Measurements from ENCODE around the gene NELFCD.

The NELFCD gene

DNA sequence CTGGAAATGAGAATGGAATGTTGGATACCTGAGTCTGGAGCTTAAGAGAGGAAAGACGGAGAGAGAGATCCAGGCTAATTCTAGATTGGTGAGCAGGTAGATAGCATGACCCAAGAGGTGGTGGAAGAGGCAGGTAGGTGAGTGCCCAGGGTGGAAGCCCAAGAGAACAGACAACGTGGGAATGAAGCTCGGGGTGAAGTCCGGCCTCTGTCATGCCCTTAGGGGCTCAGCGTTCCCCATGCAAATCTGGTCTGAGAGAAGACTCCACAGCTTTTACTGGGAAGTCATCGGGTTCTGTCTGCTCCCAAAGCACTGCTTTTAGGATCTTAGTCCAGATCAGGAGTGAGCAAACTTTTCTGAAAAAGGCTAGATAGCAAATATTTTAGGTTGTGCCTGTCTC lies 3.6 kb downstream of the NELFCD start:
- Histone ChIP-seq H3K9ac (no peak overlapping the region), H3K4me2 (ENCODE audit: low read length) (no peak overlapping the region), H3K27me3 (ENCODE audit: control insufficient read depth, insufficient read depth, low read length) (no peaks in the 10 kb centered on the region), H3K4me3 (ENCODE audit: low read depth, low read length) (no peak overlapping the region), H3K79me2 (peaks cover 7% of the 10 kb centered on the region), H3K27ac (no peak overlapping the region), H3K9me3 (ENCODE audit: control insufficient read depth, low read length) (no peaks in the 10 kb centered on the region), H3K36me3 (ENCODE audit: control insufficient read depth, insufficient read depth, low read length) (no peaks in the 10 kb centered on the region), H3K4me1 (peaks cover 5% of the 10 kb centered on the region), H2AFZ (no peak overlapping the region)
- TF ChIP-seq, protein P1, sequence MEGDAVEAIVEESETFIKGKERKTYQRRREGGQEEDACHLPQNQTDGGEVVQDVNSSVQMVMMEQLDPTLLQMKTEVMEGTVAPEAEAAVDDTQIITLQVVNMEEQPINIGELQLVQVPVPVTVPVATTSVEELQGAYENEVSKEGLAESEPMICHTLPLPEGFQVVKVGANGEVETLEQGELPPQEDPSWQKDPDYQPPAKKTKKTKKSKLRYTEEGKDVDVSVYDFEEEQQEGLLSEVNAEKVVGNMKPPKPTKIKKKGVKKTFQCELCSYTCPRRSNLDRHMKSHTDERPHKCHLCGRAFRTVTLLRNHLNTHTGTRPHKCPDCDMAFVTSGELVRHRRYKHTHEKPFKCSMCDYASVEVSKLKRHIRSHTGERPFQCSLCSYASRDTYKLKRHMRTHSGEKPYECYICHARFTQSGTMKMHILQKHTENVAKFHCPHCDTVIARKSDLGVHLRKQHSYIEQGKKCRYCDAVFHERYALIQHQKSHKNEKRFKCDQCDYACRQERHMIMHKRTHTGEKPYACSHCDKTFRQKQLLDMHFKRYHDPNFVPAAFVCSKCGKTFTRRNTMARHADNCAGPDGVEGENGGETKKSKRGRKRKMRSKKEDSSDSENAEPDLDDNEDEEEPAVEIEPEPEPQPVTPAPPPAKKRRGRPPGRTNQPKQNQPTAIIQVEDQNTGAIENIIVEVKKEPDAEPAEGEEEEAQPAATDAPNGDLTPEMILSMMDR (IDR thresholded peaks at IDR 0.05) = no peak

DNA sequence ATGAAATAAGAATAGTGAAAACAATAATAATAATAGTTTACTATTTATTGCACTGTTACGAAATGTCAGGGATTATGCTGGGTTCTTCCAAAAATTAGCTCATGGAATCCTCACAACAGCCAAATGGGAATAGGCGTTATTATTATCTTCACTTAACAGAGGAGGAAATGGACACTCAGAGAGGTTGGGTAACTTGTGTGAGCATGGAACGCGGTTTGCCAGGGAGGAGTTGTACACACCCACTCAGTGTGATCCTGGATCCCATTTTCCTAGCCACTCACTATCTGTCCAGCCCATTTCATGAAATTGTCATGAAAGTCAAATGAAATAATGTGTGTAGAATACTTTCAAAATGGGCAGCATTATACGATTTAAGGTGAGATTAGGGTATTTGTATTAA lies 4.6 kb downstream of the NELFCD start:
- no peak overlapping the region for H3K4me3 ChIP-seq (ENCODE audit: low read depth, low read length)
- H3K27ac ChIP-seq = no peak overlapping the region
- TF ChIP-seq, protein P1 (IDR thresholded peaks at IDR 0.05) = no peak
- no peak overlapping the region for H3K9ac ChIP-seq
- no peak overlapping the region for H2AFZ ChIP-seq
- peaks cover 7% of the 10 kb centered on the region for H3K79me2 ChIP-seq
- no peak overlapping the region for H3K4me2 ChIP-seq (ENCODE audit: low read length)
- H3K36me3 ChIP-seq (ENCODE audit: control insufficient read depth, insufficient read depth, low read length) = no peaks in the 10 kb centered on the region
- peaks cover 5% of the 10 kb centered on the region for H3K4me1 ChIP-seq
- H3K9me3 ChIP-seq (ENCODE audit: control insufficient read depth, low read length) = no peaks in the 10 kb centered on the region
- H3K27me3 ChIP-seq (ENCODE audit: control insufficient read depth, insufficient read depth, low read length) = no peaks in the 10 kb centered on the region

DNA sequence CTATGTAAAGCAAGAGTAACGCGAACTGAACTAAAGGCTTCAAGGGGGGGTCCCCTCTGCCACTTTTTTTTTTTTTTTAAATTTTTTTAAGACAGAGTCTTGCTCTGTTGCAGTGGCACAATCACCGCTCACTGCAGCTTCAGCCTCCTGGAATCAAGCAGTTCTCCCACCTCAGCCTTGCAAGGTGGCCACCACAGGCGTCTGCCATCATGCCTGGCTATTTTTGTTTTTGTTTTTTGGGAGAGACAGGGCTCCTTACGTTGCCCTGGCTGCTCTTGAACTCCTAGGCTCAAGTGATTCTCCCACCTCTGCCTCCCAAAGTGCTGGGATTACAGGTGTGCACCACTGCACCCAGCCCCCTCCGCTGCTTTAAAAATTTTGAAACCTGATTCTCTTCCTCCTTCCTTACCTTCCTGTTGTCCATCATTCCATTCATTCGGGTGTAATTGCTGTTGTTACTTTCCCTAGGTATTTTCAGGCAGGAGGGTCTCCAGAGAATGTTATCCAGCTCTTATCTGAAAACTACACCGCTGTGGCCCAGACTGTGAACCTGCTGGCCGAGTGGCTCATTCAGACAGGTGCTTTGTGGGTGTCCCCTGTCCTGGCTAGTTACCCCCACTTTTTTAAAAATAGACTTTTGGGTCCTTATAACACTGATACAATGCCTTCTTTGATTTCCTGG lies 5.4 kb downstream of the NELFCD start:
- no peak overlapping the region for H3K4me2 ChIP-seq (ENCODE audit: low read length)
- no peaks in the 10 kb centered on the region for H3K27me3 ChIP-seq (ENCODE audit: control insufficient read depth, insufficient read depth, low read length)
- no peak overlapping the region for H3K4me3 ChIP-seq (ENCODE audit: low read depth, low read length)
- H3K4me1 ChIP-seq = peaks cover 5% of the 10 kb centered on the region
- H3K27ac ChIP-seq = no peak overlapping the region
- peaks cover 7% of the 10 kb centered on the region for H3K79me2 ChIP-seq
- H2AFZ ChIP-seq = no peak overlapping the region
- H3K9me3 ChIP-seq (ENCODE audit: control insufficient read depth, low read length) = no peaks in the 10 kb centered on the region
- no peaks in the 10 kb centered on the region for H3K36me3 ChIP-seq (ENCODE audit: control insufficient read depth, insufficient read depth, low read length)
- TF ChIP-seq, protein P1 (IDR thresholded peaks at IDR 0.05) = no peak
- H3K9ac ChIP-seq = no peak overlapping the region

DNA sequence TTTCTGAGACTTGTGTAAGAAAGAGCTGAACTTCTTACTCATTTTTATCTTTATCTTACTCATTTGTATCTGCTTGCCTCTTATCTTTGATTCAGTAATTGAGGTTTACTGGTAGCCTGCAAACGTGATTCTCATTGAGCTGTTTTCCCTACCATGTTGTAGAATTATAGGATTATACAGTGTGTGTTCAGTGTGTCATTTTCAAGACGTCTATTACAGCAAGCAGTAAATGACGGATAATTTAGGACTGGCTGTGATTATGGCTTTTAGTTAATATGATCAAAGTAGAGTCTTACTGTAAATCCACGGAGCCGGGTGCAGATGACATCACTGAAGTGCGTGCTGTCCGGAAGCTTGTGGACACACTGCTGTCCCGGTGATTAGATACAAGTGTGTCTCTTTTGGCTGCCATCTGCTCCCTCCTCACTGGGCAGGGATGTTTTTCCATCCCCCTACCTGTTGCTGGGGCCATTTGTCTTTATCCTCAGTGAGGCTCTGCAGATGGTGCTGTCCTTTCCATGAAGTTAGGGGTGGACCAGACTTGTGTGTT lies 6.0 kb downstream of the NELFCD start:
- H3K4me2 ChIP-seq (ENCODE audit: low read length) = no peak overlapping the region
- peaks cover 4% of the 10 kb centered on the region for H3K79me2 ChIP-seq
- H3K9ac ChIP-seq = no peak overlapping the region
- peaks cover 5% of the 10 kb centered on the region for H3K4me1 ChIP-seq
- H3K9me3 ChIP-seq (ENCODE audit: control insufficient read depth, low read length) = no peaks in the 10 kb centered on the region
- H3K27ac ChIP-seq = no peak overlapping the region
- H3K36me3 ChIP-seq (ENCODE audit: control insufficient read depth, insufficient read depth, low read length) = no peaks in the 10 kb centered on the region
- no peak overlapping the region for H3K4me3 ChIP-seq (ENCODE audit: low read depth, low read length)
- H3K27me3 ChIP-seq (ENCODE audit: control insufficient read depth, insufficient read depth, low read length) = no peaks in the 10 kb centered on the region
- TF ChIP-seq, protein P1 (IDR thresholded peaks at IDR 0.05) = no peak
- H2AFZ ChIP-seq = no peak overlapping the region
